Measurements from ENCODE around the gene GRB10.

Gene GRB10

DNA sequence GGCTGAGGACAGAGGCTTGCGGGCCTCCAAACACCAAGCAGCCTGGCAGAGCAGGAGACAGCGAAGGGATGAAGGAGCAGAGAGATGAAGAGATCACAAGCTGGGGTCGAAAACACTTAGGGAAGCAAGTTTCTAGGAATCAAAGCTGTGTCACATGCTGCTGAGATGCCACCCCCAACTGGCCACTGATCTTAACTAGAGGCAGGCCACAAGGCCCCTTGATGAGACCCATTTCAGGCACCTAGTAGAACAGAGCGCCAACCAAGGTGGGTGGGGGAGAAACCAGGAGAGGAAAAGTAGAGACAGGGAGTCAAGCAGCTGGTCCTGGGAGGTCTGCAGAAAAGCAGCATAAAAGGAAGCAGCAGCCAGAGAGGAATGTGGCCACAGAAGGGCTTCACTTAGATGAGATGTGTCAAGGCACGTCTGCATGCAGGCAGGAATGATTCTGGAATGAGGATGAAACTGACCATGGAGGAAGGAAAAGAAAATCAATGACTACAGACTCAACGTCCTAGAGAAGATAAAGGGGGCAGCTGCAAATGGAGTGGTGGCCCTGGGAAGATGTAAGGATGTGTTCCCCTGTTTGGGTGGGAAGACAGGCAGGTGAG, 132.5 kb downstream of the GRB10 start:
- POLR2A ChIA-PET = no interaction called here
- TF ChIP-seq BHLHE40 (IDR thresholded peaks at IDR 0.05; ENCODE audit: borderline replicate concordance) (no peak), ELF4 (IDR thresholded peaks at IDR 0.05) (no peak), CTBP1 (IDR thresholded peaks at IDR 0.05; ENCODE audit: borderline replicate concordance) (no peak), LEF1 (IDR thresholded peaks at IDR 0.05; ENCODE audit: borderline replicate concordance) (no peak), FOXA1 (IDR thresholded peaks at IDR 0.05) (no peak), HDGF (IDR thresholded peaks at IDR 0.05; ENCODE audit: borderline replicate concordance) (no peak), NFRKB (IDR thresholded peaks at IDR 0.05) (no peak), ZNF384 (IDR thresholded peaks at IDR 0.05) (no peak), FOXM1 (IDR thresholded peaks at IDR 0.05; ENCODE audit: borderline replicate concordance) (no peak), SUZ12 (IDR thresholded peaks at IDR 0.05) (no peak), ARNT (IDR thresholded peaks at IDR 0.05) (no peak)
- TF ChIP-seq, protein P1, sequence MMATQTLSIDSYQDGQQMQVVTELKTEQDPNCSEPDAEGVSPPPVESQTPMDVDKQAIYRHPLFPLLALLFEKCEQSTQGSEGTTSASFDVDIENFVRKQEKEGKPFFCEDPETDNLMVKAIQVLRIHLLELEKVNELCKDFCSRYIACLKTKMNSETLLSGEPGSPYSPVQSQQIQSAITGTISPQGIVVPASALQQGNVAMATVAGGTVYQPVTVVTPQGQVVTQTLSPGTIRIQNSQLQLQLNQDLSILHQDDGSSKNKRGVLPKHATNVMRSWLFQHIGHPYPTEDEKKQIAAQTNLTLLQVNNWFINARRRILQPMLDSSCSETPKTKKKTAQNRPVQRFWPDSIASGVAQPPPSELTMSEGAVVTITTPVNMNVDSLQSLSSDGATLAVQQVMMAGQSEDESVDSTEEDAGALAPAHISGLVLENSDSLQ (IDR thresholded peaks at IDR 0.05) = no peak
- CTCF ChIA-PET = no interaction called here
- no peak for DNase-seq (ENCODE audit: extremely low spot score)

DNA sequence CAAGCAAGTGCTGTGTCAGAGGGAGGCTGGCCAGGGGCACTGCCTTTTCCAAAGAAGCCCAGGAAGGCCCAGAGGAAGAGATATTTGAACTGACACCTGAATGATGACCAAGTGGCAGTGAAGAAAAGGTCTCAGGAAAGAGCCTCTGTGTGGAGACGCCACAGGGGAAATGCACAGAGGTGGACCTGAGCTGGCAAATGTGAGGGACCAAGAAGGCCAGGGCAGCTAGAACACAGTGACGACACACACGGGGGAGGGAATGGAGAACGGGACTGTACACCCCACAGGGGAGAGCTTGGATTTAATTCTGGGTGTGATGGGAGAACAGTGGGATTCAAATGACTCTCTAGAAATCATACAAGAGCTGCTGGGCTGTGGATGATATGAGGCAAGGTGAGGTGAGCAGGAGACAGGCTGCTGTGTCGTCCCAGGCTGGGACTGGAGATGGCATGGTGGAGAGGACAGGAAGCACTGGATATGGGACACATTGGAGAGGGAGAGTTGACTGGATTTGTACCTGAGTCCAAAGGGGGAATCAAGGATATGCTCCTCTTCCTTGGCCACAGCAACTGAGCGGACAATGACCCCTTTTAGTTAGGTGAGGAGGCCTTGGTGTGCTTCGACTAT, 133.3 kb downstream of the GRB10 start:
- CTCF ChIA-PET = no interaction called here

DNA sequence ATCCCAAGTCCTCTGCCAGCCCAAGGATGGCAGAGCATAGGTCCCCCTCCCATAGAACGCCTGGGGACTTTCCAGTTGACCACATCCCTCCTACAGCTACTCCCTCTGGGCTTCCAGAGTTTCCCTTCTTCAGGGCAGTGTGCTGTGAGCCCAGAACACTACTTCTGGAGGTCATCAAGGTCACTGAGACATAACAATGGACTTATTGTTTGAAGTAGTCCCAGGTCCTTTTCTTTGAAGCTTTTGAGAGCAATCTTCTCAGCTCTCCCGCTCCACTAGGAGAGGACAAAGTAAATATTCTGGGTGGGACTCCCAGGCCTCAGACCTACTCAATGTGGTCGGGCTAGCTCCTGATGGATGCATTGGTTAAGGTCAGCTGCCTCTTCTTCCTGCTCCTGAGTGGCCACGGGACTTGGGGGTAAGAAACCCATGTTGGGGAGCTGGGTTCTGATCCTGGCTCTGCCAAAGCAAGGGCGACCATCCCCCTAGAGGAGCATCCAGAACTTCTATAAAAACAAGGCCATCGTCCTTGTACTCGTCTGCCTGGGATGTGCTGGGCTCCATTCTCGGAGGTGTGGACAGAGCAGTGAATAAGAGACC, 134.0 kb downstream of the GRB10 start:
- DNase-seq (ENCODE audit: extremely low spot score) = no peak
- ChIA-PET POLR2A (no interaction called here), CTCF (no interaction called here)
- TF ChIP-seq, protein P1 (IDR thresholded peaks at IDR 0.05) = no peak

More for the DNA sequence above, 133.3 kb downstream of the GRB10 start:
- POLR2A ChIA-PET = no interaction called here
- TF ChIP-seq HDGF (IDR thresholded peaks at IDR 0.05; ENCODE audit: borderline replicate concordance) (no peak), FOXA1 (IDR thresholded peaks at IDR 0.05) (no peak), FOXM1 (IDR thresholded peaks at IDR 0.05; ENCODE audit: borderline replicate concordance) (no peak), L3MBTL2 (conservative IDR thresholded peaks at IDR 0.05) (no peak), SP1 (IDR thresholded peaks at IDR 0.05) (no peak), FOXK2 (IDR thresholded peaks at IDR 0.05) (no peak), TARDBP (IDR thresholded peaks at IDR 0.05) (no peak), NFRKB (IDR thresholded peaks at IDR 0.05) (no peak), ELF4 (IDR thresholded peaks at IDR 0.05) (no peak)
- TF ChIP-seq, protein P1 (IDR thresholded peaks at IDR 0.05) = no peak
- no peak for DNase-seq (ENCODE audit: extremely low spot score)

DNA sequence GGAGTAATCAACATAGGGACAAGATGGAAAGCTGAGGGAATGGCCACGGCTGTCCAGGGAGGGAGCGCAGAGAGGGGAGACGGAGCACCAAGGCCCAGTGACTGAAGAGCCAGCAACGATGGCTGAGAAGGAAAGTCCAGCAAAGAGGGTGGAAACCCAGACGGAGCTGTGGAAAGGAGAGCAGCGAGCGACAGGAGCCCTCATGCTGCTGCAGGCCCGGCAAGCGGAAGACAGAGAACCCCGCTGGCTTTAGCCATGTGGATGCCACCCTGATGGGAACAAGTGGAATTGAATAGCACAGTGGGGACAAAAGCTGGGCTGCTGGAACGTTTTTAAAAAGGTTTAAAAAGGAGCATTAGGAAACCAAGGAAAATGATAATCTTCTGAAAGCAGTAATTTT, 134.6 kb downstream of the GRB10 start:
- ChIA-PET CTCF (no interaction called here), POLR2A (no interaction called here)
- DNase-seq (ENCODE audit: extremely low spot score) = no peak
- TF ChIP-seq NFRKB (IDR thresholded peaks at IDR 0.05) (no peak), TARDBP (IDR thresholded peaks at IDR 0.05) (no peak), ZNF384 (IDR thresholded peaks at IDR 0.05) (no peak), LEF1 (IDR thresholded peaks at IDR 0.05; ENCODE audit: borderline replicate concordance) (no peak), CTBP1 (IDR thresholded peaks at IDR 0.05; ENCODE audit: borderline replicate concordance) (no peak), FOXM1 (IDR thresholded peaks at IDR 0.05; ENCODE audit: borderline replicate concordance) (no peak), ELF4 (IDR thresholded peaks at IDR 0.05) (no peak), BHLHE40 (IDR thresholded peaks at IDR 0.05; ENCODE audit: borderline replicate concordance) (no peak)

DNA sequence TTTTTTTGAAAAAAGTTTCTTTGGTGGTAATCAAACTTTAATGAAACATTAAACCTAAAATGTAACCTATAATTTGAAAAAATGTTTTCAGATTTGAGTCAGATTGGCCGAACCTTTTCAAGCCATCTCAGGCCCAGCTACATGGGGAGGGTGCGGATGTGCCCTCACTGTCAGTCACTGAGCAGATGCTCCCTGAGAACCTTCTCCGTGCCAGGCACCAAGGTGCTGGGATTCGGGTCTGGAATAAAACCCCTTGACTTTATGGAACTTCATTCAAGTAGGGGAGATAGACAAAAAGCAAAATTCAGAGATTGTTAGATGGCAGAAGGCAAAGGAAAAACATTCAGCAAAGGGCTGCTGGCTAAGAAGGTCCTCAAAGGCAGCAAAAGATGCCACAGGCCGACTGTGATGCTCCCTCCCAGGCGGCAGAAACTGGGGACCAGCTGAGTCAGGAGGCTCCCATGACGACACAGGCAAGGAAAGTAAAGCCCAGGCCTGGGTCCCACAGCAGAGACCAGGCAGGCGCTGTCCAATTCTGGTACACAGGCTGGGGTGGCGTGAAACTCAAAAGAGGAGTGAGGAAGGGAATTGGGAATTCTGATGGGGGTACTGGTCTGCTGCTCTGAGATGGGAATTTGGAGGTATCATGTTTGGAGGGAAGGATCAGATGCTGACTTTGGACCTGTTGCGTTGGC, 135.3 kb downstream of the GRB10 start:
- ChIA-PET CTCF (no interaction called here), POLR2A (no interaction called here)
- TF ChIP-seq ARNT (IDR thresholded peaks at IDR 0.05) (no peak), SP1 (IDR thresholded peaks at IDR 0.05) (no peak), SUZ12 (IDR thresholded peaks at IDR 0.05) (no peak), CTBP1 (IDR thresholded peaks at IDR 0.05; ENCODE audit: borderline replicate concordance) (no peak), NFRKB (IDR thresholded peaks at IDR 0.05) (no peak), FOXA1 (IDR thresholded peaks at IDR 0.05) (no peak), TARDBP (IDR thresholded peaks at IDR 0.05) (no peak), HDGF (IDR thresholded peaks at IDR 0.05; ENCODE audit: borderline replicate concordance) (no peak), LEF1 (IDR thresholded peaks at IDR 0.05; ENCODE audit: borderline replicate concordance) (no peak), FOXK2 (IDR thresholded peaks at IDR 0.05) (no peak), BHLHE40 (IDR thresholded peaks at IDR 0.05; ENCODE audit: borderline replicate concordance) (no peak), ZNF384 (IDR thresholded peaks at IDR 0.05) (no peak), L3MBTL2 (conservative IDR thresholded peaks at IDR 0.05) (no peak), FOXM1 (IDR thresholded peaks at IDR 0.05; ENCODE audit: borderline replicate concordance) (no peak), ELF4 (IDR thresholded peaks at IDR 0.05) (no peak)
- TF ChIP-seq, protein P1 (IDR thresholded peaks at IDR 0.05) = no peak
- no peak for DNase-seq (ENCODE audit: extremely low spot score)
